K562 (cell line): ENCODE data around the gene PKLR. TPM values are rescaled to one million over a fixed set of nuclear protein-coding genes. Genes with fewer than 3 reads are reported as not detected.

ENCODE experiments used
- ATF7 ChIP-seq: fragments of 450-650 bp; IDR thresholded peaks from 2 replicates; pipeline ENCODE4 v1.7.1; 2014; ENCODE audit warnings: mild to moderate bottlenecking, moderate library complexity
- BCLAF1 ChIP-seq, 2 experiments: fragments of 450-650 bp in 1 of 2; IDR thresholded peaks; 2 replicates each; pipeline ENCODE4 v1.6.1; 2011 to 2017; ENCODE audit warnings: low read depth in 2 of 2, antibody characterized with exemption in 1 of 2, borderline replicate concordance in 1 of 2, low read length in 1 of 2, mild to moderate bottlenecking in 1 of 2, mixed read lengths in 1 of 2; ENCODE audit not compliant: control insufficient read depth in 1 of 2
- HDAC8 ChIP-seq: fragments of 450-650 bp; IDR thresholded peaks from 2 replicates; pipeline ENCODE4 v1.6.1; 2016; ENCODE audit warnings: mild to moderate bottlenecking, missing genetic modification characterization, moderate library complexity, missing compliant biosample characterization
- JUND ChIP-seq, 2 experiments: IDR thresholded peaks; 2 replicates in 1 of 2; 3 replicates in 1 of 2; pipeline ENCODE4 v1.6.1; 2011; ENCODE audit warnings: borderline replicate concordance in 2 of 2, low read depth in 2 of 2, low read length in 2 of 2, improper control_type of control experiment in 1 of 2, missing biosample characterization in 1 of 2, missing genetic modification characterization in 1 of 2, missing genetic modification reagents in 1 of 2
- KAT8 ChIP-seq: fragments of 450-650 bp; IDR thresholded peaks from 2 replicates; pipeline ENCODE4 v1.6.1; 2016; ENCODE audit warnings: low read depth, mild to moderate bottlenecking
- NFE2L1 ChIP-seq: fragments of 450-650 bp; IDR thresholded peaks from 2 replicates; pipeline ENCODE4 v1.6.1; 2016; ENCODE audit warnings: missing genetic modification characterization, low read depth, mild to moderate bottlenecking, missing compliant biosample characterization, moderate library complexity, borderline replicate concordance
- POLR2AphosphoS2 ChIP-seq: IDR thresholded peaks from 2 replicates; pipeline ENCODE4 v1.6.1; 2012; ENCODE audit warnings: low read length, improper control_type of control experiment
- SMAD3 ChIP-seq: fragments of 450-650 bp; formaldehyde crosslinking; conservative IDR thresholded peaks from 2 replicates; pipeline ENCODE4 v1.4.0; 2020; ENCODE audit warnings: mild to moderate bottlenecking
- TBL1XR1 ChIP-seq, 2 experiments: IDR thresholded peaks; 2 replicates each; pipeline ENCODE4 v1.6.1; 2012; ENCODE audit warnings: improper control_type of control experiment in 2 of 2, low read length in 2 of 2, mild to moderate bottlenecking in 1 of 2
- ZC3H11A ChIP-seq: IDR thresholded peaks from 2 replicates; pipeline ENCODE4 v1.6.1; 2012; ENCODE audit warnings: low read depth, low read length, improper control_type of control experiment
- ZNF324 ChIP-seq: fragments of 250-450 bp; sonication (Bioruptor Pico); IDR thresholded peaks from 2 replicates; pipeline ENCODE4 v1.4.0; 2020; ENCODE audit warnings: mild to moderate bottlenecking
- polyA plus RNA-seq, 8 experiments: library from polyadenylated mRNA; depleted of rRNA in 4 of 8; stranded (reverse) in 5 of 8; unstranded in 3 of 8; fragments of >200 nt; fragmentation: Nextera tagmentation in 2 of 8; fragmentation: Illumina TruSeq in 1 of 8; extraction: Ambion mirVana in 2 of 8; extraction: Trizol in 1 of 8; gene quantifications; 2 replicates each; pipeline versions ENCODE4 v1.2.1 to v1.2.3, GENCODE V29; 2011 to 2014; ENCODE audit warnings: inconsistent platforms in 1 of 8, missing spikeins in 1 of 8
- total RNA-seq, 7 experiments: library from RNA; depleted of rRNA in 6 of 7; stranded (reverse); fragments of >200 nt in 6 of 7; fragmentation: Illumina TruSeq in 2 of 7; extraction: Trizol in 2 of 7; gene quantifications; 2 replicates each; pipeline versions ENCODE4 v1.2.1 to v1.2.3, GENCODE V29; 2011 to 2021; ENCODE audit warnings: low replicate concordance in 1 of 7
- TF ChIP-seq, protein P1 (sequence below): sonication (generic); formaldehyde crosslinking; IDR thresholded peaks from 2 replicates; pipeline ENCODE4 v1.8.0; 2023; ENCODE audit warnings: mild to moderate bottlenecking, missing genetic modification reagents
- TF ChIP-seq, protein P2 (sequence below): fragments of 250-450 bp; sonication (Bioruptor Pico); IDR thresholded peaks from 2 replicates; pipeline ENCODE4 v1.5.0; 2020; ENCODE audit warnings: mild to moderate bottlenecking
- TF ChIP-seq, protein P3 (sequence below): fragments of 450-650 bp; formaldehyde crosslinking; IDR thresholded peaks from 2 replicates; pipeline ENCODE4 v1.4.0; 2020; ENCODE audit warnings: mild to moderate bottlenecking, moderate library complexity

Gene PKLR
- total and polyA plus RNA-seq, 9 of the 15 experiments (the other 6 are each of a cell fraction or from before 2014, with no cell fraction given), result 10.7 to 78.4 (median 38.2) TPM

DNA sequence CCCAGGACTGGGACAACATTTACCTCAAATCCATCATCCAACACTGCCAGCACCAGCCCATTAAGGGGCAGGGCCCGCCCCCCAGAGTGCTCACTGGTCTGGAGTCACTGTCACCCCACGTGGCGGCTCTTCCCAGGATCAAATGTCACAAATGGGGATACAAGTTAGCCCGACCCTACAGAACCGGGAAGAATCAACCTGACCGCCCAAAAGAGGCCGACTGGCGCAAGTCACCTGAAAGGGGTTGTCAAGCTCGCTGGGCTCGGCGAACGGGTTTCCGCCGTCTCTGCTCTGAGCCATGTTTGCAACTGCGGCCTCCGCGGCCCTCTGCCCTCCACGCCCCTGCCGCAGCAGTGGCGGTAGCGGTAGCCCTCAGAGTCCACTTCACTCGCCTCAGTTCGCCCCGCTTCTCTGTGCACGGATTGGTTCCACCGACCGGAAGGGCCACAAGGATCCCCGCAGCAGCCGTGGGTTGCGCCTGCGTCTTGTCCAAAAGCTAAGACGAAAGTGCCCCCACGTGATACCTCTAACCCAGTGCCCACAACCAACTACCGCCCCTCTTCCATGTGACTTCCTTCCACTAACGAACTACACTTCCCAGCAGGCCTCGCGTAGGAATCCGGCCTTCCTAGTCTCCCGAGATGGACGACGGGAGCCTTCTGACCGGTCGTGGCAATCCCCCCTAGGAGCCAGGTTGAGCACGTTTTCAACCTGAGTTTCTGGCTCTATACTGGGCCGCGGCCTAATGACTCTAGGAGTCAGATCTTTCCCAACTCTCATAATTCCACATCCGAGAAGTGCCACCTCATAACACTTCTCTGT, 39.2 kb downstream of the PKLR start, which contains the start of gene SCAMP3 (continued):
- TF ChIP-seq, protein P1, sequence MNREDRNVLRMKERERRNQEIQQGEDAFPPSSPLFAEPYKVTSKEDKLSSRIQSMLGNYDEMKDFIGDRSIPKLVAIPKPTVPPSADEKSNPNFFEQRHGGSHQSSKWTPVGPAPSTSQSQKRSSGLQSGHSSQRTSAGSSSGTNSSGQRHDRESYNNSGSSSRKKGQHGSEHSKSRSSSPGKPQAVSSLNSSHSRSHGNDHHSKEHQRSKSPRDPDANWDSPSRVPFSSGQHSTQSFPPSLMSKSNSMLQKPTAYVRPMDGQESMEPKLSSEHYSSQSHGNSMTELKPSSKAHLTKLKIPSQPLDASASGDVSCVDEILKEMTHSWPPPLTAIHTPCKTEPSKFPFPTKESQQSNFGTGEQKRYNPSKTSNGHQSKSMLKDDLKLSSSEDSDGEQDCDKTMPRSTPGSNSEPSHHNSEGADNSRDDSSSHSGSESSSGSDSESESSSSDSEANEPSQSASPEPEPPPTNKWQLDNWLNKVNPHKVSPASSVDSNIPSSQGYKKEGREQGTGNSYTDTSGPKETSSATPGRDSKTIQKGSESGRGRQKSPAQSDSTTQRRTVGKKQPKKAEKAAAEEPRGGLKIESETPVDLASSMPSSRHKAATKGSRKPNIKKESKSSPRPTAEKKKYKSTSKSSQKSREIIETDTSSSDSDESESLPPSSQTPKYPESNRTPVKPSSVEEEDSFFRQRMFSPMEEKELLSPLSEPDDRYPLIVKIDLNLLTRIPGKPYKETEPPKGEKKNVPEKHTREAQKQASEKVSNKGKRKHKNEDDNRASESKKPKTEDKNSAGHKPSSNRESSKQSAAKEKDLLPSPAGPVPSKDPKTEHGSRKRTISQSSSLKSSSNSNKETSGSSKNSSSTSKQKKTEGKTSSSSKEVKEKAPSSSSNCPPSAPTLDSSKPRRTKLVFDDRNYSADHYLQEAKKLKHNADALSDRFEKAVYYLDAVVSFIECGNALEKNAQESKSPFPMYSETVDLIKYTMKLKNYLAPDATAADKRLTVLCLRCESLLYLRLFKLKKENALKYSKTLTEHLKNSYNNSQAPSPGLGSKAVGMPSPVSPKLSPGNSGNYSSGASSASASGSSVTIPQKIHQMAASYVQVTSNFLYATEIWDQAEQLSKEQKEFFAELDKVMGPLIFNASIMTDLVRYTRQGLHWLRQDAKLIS (CRISPR knock-in tag), result no peak; the same call in 1 of the 2 replicates
- TF ChIP-seq, protein P2, sequence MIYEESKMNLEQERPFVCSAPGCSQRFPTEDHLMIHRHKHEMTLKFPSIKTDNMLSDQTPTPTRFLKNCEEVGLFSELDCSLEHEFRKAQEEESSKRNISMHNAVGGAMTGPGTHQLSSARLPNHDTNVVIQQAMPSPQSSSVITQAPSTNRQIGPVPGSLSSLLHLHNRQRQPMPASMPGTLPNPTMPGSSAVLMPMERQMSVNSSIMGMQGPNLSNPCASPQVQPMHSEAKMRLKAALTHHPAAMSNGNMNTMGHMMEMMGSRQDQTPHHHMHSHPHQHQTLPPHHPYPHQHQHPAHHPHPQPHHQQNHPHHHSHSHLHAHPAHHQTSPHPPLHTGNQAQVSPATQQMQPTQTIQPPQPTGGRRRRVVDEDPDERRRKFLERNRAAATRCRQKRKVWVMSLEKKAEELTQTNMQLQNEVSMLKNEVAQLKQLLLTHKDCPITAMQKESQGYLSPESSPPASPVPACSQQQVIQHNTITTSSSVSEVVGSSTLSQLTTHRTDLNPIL (CRISPR knock-in tag), result peak; percentile 71
- no peak for TF ChIP-seq KAT8
- no peak for TF ChIP-seq ZC3H11A
- TF ChIP-seq TBL1XR1 (IDR thresholded peaks at IDR 0.05; ENCODE audit: low read length in 2 of 2), result no peak
- TF ChIP-seq JUND (IDR thresholded peaks at IDR 0.05; ENCODE audit: borderline replicate concordance, low read depth, low read length), result peak; percentile 37; the same call in 1 of the 2 replicates
- TF ChIP-seq JUND (tag; IDR thresholded peaks at IDR 0.05; ENCODE audit: borderline replicate concordance, low read depth, low read length), result peak; percentile 50; the same call in 1 of the 3 replicates
- TF ChIP-seq POLR2AphosphoS2, result peak; percentile 100
- TF ChIP-seq, protein P3, sequence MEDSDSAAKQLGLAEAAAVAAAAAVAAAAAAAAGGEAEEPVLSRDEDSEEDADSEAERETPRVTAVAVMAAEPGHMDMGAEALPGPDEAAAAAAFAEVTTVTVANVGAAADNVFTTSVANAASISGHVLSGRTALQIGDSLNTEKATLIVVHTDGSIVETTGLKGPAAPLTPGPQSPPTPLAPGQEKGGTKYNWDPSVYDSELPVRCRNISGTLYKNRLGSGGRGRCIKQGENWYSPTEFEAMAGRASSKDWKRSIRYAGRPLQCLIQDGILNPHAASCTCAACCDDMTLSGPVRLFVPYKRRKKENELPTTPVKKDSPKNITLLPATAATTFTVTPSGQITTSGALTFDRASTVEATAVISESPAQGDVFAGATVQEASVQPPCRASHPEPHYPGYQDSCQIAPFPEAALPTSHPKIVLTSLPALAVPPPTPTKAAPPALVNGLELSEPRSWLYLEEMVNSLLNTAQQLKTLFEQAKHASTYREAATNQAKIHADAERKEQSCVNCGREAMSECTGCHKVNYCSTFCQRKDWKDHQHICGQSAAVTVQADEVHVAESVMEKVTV (CRISPR knock-in tag), result peak; percentile 75
- peak; percentile 30; the same call in 1 of the 2 replicates for TF ChIP-seq ZNF324 (CRISPR knock-in tag)
- no peak for TF ChIP-seq NFE2L1 (tag)
- peak in 1 of 2 experiments; percentile 14; a peak in 1 of 4 replicates for TF ChIP-seq BCLAF1 (IDR thresholded peaks at IDR 0.05; ENCODE audit: borderline replicate concordance in 1 of 2, control insufficient read depth in 1 of 2, low read depth in 2 of 2, low read length in 1 of 2)
- TF ChIP-seq SMAD3 (CRISPR knock-in tag), result peak; percentile 64; the same call in 1 of the 2 replicates
- TF ChIP-seq ATF7, result peak; percentile 74
- TF ChIP-seq HDAC8 (tag), result no peak
